ENCODE measurements around the gene HTR3E. TPM values are rescaled to one million over a fixed set of nuclear protein-coding genes. Genes with fewer than 3 reads are reported as not detected.

HTR3E gene
- total RNA-seq, 1 experiment from 2014 or later, result not detected

GRCh38 chr3:184154885-184155643 is 58.2 kb downstream of the HTR3E start, which contains the start of gene DVL3:
TSS of gene DVL3 (plus strand) at chr3:184155377. CDS start at chr3:184155636, 259 bp downstream.
- Mint-ChIP-seq H3K27me3 (ENCODE audit: low read depth) (no peaks in the 10 kb centered on the region), H3K4me1 (peaks cover 11 to 21% of the 10 kb centered on the region in 2 experiments), H3K9me3 (no peaks in the 10 kb centered on the region; a peak in 1 of 5 replicates), H3K4me3 (peak within 1 kb of the TSS; percentile 93 to 99), H3K36me3 (ENCODE audit: insufficient read depth in 1 of 3, low read depth in 3 of 3) (peaks cover 1 to 5% (median 4%) of the 10 kb centered on the region in 3 experiments; a peak in 5 of 7 replicates), H3K27ac (peak within 1 kb of the TSS; percentile 93 to 98 (median 96))
- no CpG with 5 or more reads among the region's 84 CpGs for WGBS (ENCODE audit: extremely low coverage, insufficient read length, low lambda C conversion rate)
- Histone ChIP-seq H3K79me2 (ENCODE audit: insufficient read depth, low read length) (peaks cover 18% of the 10 kb centered on the region; the same call in 1 of the 2 replicates), H3K4me1 (ENCODE audit: insufficient read depth, low read length) (no peaks in the 10 kb centered on the region; the same call in 1 of the 2 replicates), H4K20me1 (ENCODE audit: control insufficient read depth, insufficient read depth, insufficient read length) (no peaks in the 10 kb centered on the region), H3K23ac (ENCODE audit: insufficient read length, low read depth, low read length) (no peak within 1 kb of the TSS), H2AK5ac (ENCODE audit: insufficient read length, low read length) (no peak within 1 kb of the TSS), H2BK120ac (ENCODE audit: low read depth, low read length, poor library complexity, severe bottlenecking) (no peak within 1 kb of the TSS), H2BK20ac (ENCODE audit: low read depth, low read length, poor library complexity, severe bottlenecking) (no peak within 1 kb of the TSS), H2BK15ac (ENCODE audit: low read depth, low read length) (no peak within 1 kb of the TSS), H4K8ac (replicated peaks; ENCODE audit: insufficient read length, low read depth, low read length) (no peak within 1 kb of the TSS), H3K9me3 (ENCODE audit: control insufficient read depth, low read depth, low read length) (no peaks in the 10 kb centered on the region), H3K79me1 (ENCODE audit: insufficient read depth, low read depth, low read length, poor library complexity, severe bottlenecking) (peaks cover 3% of the 10 kb centered on the region), H3K14ac (ENCODE audit: insufficient read depth, low read length) (peak within 1 kb of the TSS; percentile 67; the same call in 1 of the 2 replicates), H2BK5ac (ENCODE audit: insufficient read length, low read length) (no peak within 1 kb of the TSS), H3K4me2 (ENCODE audit: insufficient read depth, insufficient read length, low read length) (peak within 1 kb of the TSS; percentile 75), H3K56ac (ENCODE audit: insufficient read length, low read depth, low read length) (no peak within 1 kb of the TSS), H3K9ac (ENCODE audit: extremely low read depth, insufficient read length, low read length) (peak within 1 kb of the TSS; percentile 75), H3K23me2 (ENCODE audit: insufficient read length, low read depth, low read length, poor library complexity, severe bottlenecking) (peaks cover 6% of the 10 kb centered on the region), H3K27ac (ENCODE audit: insufficient read length, low read depth, low read length) (peak within 1 kb of the TSS; percentile 13), H4K91ac (ENCODE audit: insufficient read length, low read depth, low read length) (no peak within 1 kb of the TSS), H4K5ac (ENCODE audit: insufficient read length, low read depth, low read length) (no peak within 1 kb of the TSS), H2AFZ (ENCODE audit: low read length) (no peak within 1 kb of the TSS), H3K18ac (ENCODE audit: insufficient read length, low read depth, low read length) (peak within 1 kb of the TSS; percentile 27), H3T11ph (ENCODE audit: low read length) (no peak within 1 kb of the TSS), H2BK12ac (ENCODE audit: insufficient read length, low read depth, low read length) (no peak within 1 kb of the TSS), H3K27me3 (ENCODE audit: insufficient read depth, low read length) (no peaks in the 10 kb centered on the region), H3K4ac (ENCODE audit: low read depth, low read length) (no peak within 1 kb of the TSS)
- TF ChIP-seq, protein P1, sequence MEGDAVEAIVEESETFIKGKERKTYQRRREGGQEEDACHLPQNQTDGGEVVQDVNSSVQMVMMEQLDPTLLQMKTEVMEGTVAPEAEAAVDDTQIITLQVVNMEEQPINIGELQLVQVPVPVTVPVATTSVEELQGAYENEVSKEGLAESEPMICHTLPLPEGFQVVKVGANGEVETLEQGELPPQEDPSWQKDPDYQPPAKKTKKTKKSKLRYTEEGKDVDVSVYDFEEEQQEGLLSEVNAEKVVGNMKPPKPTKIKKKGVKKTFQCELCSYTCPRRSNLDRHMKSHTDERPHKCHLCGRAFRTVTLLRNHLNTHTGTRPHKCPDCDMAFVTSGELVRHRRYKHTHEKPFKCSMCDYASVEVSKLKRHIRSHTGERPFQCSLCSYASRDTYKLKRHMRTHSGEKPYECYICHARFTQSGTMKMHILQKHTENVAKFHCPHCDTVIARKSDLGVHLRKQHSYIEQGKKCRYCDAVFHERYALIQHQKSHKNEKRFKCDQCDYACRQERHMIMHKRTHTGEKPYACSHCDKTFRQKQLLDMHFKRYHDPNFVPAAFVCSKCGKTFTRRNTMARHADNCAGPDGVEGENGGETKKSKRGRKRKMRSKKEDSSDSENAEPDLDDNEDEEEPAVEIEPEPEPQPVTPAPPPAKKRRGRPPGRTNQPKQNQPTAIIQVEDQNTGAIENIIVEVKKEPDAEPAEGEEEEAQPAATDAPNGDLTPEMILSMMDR (conservative IDR thresholded peaks at IDR 0.05), result no peak
- peak; percentile 59 for DNase-seq
